GM10266 (cell line): Measurements from ENCODE around the gene SLAIN2.

Source experiments
- DNase-seq: peaks from one replicate; pipeline ENCODE4 v3.0.0; 2012; ENCODE audit errors: extremely low spot score
- TF ChIP-seq, protein P1 (sequence below): IDR thresholded peaks from 2 replicates; pipeline ENCODE4 v1.5.1; 2012; ENCODE audit warnings: mild to moderate bottlenecking, low read depth; ENCODE audit not compliant: control insufficient read depth, insufficient read depth; ENCODE audit errors: missing control alignments

The SLAIN2 gene

DNA sequence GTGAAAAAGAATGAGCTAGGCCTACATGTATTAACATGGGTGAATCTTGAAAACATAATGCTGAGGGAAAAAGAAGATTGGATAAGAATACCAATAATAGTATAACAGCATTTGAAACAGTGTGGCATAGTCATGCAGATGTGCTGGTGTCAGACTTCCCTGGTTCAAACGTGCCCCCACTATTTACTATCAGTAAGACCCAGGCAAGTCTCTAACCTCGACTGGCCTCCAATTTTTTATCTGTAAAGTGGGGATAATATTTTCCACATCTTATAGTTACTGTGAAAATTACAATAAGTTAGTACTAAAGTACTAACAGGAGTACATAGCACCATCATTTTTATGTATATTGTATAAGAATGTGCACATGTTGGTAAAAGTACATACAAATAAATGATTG is 17.0 kb upstream of the SLAIN2 start:
- TF ChIP-seq, protein P1, sequence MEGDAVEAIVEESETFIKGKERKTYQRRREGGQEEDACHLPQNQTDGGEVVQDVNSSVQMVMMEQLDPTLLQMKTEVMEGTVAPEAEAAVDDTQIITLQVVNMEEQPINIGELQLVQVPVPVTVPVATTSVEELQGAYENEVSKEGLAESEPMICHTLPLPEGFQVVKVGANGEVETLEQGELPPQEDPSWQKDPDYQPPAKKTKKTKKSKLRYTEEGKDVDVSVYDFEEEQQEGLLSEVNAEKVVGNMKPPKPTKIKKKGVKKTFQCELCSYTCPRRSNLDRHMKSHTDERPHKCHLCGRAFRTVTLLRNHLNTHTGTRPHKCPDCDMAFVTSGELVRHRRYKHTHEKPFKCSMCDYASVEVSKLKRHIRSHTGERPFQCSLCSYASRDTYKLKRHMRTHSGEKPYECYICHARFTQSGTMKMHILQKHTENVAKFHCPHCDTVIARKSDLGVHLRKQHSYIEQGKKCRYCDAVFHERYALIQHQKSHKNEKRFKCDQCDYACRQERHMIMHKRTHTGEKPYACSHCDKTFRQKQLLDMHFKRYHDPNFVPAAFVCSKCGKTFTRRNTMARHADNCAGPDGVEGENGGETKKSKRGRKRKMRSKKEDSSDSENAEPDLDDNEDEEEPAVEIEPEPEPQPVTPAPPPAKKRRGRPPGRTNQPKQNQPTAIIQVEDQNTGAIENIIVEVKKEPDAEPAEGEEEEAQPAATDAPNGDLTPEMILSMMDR: no peak
- no peak for DNase-seq

DNA sequence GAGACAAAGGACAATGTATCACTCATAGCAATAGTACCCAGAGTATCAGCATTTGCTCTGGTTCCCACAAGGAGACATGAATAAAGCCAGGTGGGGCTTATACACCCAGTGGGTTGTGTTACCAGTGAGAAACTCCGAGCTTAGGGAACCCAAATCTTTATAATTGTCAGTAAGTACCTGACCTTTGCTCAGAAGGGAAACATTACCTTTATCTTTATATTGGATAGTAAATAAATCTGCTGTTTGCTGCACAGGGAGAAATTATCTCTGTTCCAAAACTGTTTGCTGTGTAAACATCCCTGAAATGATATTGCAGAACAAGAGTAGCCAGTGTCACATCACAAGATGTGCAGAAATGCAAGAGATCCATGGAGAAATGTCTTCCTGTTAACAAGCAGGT is 12.1 kb upstream of the SLAIN2 start:
- TF ChIP-seq, protein P1: no peak
- DNase-seq: no peak

DNA sequence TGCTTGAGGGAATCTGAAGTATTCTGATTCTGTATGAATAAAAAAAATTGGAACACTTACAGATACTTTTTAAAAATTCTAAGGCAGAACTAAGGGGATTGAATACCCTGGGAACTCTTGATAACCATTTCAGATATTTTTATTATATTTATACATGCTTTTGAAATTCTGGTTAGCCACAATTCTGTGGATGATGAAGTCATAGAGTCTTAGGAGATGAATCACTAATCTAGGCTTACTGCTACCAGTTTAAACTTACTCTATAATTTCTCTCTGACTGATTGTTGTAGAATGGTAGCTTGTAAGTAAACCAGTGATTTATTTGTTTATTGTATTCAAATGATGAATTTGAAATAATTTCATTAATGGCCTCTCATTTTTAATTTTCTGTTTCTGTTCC is 11.4 kb upstream of the SLAIN2 start:
- TF ChIP-seq, protein P1: no peak
- no peak for DNase-seq

DNA sequence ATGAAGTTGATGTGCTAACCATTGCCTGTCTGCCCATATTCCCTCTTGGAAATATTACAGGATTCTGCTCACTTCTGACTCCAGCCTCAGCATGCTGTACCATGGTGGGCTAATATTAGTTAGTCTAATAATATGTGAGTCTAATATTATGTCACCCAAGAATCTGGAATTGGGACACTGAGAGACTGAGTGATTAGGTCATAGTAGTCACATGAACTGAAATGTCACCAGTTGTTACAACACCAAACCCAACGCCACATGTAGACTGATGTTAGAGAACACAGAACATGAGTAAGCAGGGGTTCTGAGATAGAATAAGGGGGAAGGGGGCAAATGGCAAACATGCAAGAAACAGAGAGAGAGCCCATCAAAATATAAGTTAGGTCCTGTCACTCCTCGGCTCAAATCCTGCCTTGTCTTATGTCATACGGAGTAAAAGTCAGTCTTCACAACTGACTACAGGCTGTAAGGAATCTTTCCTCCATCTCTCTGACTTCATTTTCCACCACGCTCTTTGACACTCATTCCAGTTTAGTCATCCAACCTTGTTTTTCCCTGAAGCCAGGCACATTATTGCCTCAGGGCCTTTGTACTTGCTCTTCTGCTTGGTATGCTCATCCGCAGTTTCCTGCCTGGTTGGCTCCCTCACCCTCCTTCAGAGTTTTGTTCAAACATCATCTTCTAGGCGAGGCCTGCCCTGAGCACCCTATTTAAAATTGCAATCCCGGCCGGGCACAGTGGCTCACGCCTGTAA is 9.6 kb upstream of the SLAIN2 start:
- TF ChIP-seq, protein P1: no peak
- no peak for DNase-seq

DNA sequence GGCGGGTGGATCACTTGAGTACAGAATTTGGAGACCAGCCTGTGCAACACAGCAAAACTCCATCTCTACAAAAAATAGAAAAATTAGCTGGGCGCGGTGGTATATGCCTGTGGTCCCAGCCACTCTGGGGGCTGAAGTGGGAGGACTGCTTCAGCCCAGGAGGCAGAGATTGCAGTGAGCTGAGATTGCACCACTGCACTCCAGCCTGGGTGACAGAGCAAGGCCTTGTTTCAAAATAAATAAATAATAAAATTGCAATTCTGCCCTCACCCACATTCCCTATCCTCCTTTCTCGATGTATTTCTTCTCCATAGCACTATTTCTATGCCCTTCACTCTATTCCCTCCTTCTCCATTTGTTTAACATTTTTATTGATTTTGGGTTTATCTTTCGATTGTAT is 8.7 kb upstream of the SLAIN2 start:
- TF ChIP-seq, protein P1: no peak

DNA sequence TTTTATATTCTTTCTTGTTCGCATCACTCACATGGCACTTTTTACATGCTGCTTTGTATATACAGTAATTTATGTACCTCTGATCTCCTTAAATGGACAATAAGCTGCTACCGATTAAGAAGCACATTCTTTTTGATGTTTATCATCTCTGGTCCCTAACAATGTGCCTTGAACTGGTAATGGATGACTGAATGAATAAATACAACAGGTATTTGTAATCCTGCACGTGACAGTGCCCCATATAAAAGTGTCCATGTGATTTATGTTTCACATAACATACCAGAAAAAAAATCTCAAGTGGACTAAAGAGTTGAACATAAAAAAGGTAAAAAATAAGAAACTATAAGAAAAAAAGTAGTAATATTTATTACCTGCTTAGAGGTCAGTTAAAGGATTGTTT is 7.7 kb upstream of the SLAIN2 start:
- TF ChIP-seq, protein P1: no peak
- DNase-seq: no peak

More for the DNA sequence above, 8.7 kb upstream of the SLAIN2 start:
- DNase-seq: no peak

DNA sequence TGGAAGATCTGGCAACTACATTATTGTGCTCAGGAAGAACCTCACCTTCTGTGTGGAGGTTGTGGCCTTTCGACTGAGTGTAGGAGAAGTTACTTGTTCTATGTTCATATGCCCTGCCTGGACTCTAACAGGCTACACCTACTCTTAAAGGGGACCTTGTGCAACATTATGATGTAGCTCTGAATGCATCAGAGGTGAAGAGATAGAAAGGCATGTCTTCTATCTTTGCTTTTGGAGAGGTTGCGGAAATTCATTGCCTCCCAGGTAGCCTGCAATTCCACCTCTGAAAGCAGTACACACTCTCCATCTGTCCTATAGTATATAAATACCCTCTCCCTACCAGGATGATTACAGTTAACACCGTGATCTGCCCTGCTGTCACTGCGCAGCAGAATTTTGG is 7.1 kb upstream of the SLAIN2 start:
- TF ChIP-seq, protein P1: no peak
- no peak for DNase-seq
